ENCODE data around the gene OSM.
A peak's percentile ranks its signal among the peaks of the same experiment; 100 is the strongest.

OSM gene

DNA sequence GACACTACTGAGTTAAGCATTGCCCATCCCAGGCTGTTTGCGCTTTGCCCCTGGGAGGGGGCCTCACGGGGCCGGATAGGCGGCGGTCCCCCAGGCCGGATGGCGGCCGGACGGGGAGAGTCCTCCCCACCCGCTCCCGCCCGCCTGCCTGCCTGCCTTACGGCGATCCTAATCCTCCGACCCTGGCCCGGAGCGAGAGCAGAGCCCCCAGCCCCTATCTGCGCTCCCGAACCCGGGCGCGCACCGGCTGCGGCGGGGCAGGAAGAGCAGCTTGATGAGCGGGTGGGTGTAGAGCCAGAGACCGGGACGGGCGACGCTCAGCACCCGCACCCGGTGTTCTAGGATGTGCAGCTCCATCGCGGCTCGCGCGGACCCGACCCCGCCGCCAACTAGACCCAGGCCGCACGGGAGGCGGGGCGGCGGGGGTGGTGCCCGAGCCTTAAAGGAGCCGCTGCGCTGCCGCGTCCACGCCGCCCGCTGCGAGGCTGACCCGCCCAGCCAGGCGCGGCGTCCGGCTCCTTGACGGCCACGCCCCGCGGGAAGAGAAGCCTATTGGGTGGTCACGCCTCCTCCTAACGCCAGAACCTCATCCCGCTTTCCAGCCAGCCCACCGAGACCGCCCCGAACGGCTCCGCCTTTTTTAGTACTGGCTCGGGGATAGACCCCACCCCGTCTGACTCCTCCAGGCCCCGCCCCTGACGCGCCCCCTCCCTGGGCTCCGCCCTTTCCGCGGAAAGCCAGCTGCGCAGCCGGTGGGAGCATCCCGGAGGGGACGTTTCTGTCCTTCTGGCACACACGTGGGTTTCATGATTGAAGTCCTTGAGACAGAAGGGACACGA is 22.7 kb upstream of the OSM start, which contains the start of gene CASTOR1 (continued):
- no peak for TF ChIP-seq ZNF146 (tag by site-specific recombination; IDR thresholded peaks at IDR 0.05)
- no peak for TF ChIP-seq ZNF10 (tag by site-specific recombination; IDR thresholded peaks at IDR 0.05)
- TF ChIP-seq ZNF610 (tag by site-specific recombination; IDR thresholded peaks at IDR 0.05; ENCODE audit: borderline replicate concordance) = no peak
- TF ChIP-seq KLF9 (tag by site-specific recombination; IDR thresholded peaks at IDR 0.05; ENCODE audit: low read depth) = peak; percentile 96
- no peak for TF ChIP-seq ZNF221 (tag by site-specific recombination; IDR thresholded peaks at IDR 0.05; ENCODE audit: borderline replicate concordance)
- TF ChIP-seq ZNF658 (tag by site-specific recombination; IDR thresholded peaks at IDR 0.05) = no peak
- TF ChIP-seq ZBTB8A (tag by site-specific recombination; IDR thresholded peaks at IDR 0.05) = peak; percentile 56
- no peak for TF ChIP-seq MZF1 (tag by site-specific recombination; IDR thresholded peaks at IDR 0.05; ENCODE audit: borderline replicate concordance)
- peak; percentile 99 for TF ChIP-seq KLF10 (tag by site-specific recombination; IDR thresholded peaks at IDR 0.05)
- no peak for TF ChIP-seq ZNF776 (tag by site-specific recombination; IDR thresholded peaks at IDR 0.05; ENCODE audit: borderline replicate concordance)
- no peak for TF ChIP-seq ZBTB1 (tag by site-specific recombination; IDR thresholded peaks at IDR 0.05)
- TF ChIP-seq, protein P1, sequence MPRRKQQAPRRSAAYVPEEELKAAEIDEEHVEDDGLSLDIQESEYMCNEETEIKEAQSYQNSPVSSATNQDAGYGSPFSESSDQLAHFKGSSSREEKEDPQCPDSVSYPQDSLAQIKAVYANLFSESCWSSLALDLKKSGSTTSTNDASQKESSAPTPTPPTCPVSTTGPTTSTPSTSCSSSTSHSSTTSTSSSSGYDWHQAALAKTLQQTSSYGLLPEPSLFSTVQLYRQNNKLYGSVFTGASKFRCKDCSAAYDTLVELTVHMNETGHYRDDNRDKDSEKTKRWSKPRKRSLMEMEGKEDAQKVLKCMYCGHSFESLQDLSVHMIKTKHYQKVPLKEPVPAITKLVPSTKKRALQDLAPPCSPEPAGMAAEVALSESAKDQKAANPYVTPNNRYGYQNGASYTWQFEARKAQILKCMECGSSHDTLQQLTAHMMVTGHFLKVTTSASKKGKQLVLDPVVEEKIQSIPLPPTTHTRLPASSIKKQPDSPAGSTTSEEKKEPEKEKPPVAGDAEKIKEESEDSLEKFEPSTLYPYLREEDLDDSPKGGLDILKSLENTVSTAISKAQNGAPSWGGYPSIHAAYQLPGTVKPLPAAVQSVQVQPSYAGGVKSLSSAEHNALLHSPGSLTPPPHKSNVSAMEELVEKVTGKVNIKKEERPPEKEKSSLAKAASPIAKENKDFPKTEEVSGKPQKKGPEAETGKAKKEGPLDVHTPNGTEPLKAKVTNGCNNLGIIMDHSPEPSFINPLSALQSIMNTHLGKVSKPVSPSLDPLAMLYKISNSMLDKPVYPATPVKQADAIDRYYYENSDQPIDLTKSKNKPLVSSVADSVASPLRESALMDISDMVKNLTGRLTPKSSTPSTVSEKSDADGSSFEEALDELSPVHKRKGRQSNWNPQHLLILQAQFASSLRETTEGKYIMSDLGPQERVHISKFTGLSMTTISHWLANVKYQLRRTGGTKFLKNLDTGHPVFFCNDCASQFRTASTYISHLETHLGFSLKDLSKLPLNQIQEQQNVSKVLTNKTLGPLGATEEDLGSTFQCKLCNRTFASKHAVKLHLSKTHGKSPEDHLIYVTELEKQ (tag by site-specific recombination; IDR thresholded peaks at IDR 0.05; ENCODE audit: borderline replicate concordance) = no peak
- TF ChIP-seq OSR2 (tag by site-specific recombination; IDR thresholded peaks at IDR 0.05) = no peak
- TF ChIP-seq, protein P2, sequence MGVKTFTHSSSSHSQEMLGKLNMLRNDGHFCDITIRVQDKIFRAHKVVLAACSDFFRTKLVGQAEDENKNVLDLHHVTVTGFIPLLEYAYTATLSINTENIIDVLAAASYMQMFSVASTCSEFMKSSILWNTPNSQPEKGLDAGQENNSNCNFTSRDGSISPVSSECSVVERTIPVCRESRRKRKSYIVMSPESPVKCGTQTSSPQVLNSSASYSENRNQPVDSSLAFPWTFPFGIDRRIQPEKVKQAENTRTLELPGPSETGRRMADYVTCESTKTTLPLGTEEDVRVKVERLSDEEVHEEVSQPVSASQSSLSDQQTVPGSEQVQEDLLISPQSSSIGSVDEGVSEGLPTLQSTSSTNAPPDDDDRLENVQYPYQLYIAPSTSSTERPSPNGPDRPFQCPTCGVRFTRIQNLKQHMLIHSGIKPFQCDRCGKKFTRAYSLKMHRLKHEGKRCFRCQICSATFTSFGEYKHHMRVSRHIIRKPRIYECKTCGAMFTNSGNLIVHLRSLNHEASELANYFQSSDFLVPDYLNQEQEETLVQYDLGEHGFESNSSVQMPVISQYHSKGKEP (tag by site-specific recombination; IDR thresholded peaks at IDR 0.05) = no peak
- no peak for TF ChIP-seq HOXD13 (CRISPR knock-in tag; IDR thresholded peaks at IDR 0.05; ENCODE audit: borderline replicate concordance)
- TF ChIP-seq ZBTB20 (tag by site-specific recombination; IDR thresholded peaks at IDR 0.05) = peak; percentile 10; the same call in 1 of the 2 replicates
- peak; percentile 31; the same call in 1 of the 2 replicates for TF ChIP-seq ZNF561 (tag by site-specific recombination; IDR thresholded peaks at IDR 0.05; ENCODE audit: borderline replicate concordance)
- TF ChIP-seq YY1 (tag by site-specific recombination; IDR thresholded peaks at IDR 0.05) = no peak
- no peak; the same call in 1 of the 2 replicates for TF ChIP-seq BCL11B (tag by site-specific recombination; IDR thresholded peaks at IDR 0.05; ENCODE audit: low read depth)
- no peak for TF ChIP-seq SALL2 (tag by site-specific recombination; IDR thresholded peaks at IDR 0.05; ENCODE audit: borderline replicate concordance)
- TF ChIP-seq ZNF548 (tag by site-specific recombination; IDR thresholded peaks at IDR 0.05) = no peak
- TF ChIP-seq, protein P3, sequence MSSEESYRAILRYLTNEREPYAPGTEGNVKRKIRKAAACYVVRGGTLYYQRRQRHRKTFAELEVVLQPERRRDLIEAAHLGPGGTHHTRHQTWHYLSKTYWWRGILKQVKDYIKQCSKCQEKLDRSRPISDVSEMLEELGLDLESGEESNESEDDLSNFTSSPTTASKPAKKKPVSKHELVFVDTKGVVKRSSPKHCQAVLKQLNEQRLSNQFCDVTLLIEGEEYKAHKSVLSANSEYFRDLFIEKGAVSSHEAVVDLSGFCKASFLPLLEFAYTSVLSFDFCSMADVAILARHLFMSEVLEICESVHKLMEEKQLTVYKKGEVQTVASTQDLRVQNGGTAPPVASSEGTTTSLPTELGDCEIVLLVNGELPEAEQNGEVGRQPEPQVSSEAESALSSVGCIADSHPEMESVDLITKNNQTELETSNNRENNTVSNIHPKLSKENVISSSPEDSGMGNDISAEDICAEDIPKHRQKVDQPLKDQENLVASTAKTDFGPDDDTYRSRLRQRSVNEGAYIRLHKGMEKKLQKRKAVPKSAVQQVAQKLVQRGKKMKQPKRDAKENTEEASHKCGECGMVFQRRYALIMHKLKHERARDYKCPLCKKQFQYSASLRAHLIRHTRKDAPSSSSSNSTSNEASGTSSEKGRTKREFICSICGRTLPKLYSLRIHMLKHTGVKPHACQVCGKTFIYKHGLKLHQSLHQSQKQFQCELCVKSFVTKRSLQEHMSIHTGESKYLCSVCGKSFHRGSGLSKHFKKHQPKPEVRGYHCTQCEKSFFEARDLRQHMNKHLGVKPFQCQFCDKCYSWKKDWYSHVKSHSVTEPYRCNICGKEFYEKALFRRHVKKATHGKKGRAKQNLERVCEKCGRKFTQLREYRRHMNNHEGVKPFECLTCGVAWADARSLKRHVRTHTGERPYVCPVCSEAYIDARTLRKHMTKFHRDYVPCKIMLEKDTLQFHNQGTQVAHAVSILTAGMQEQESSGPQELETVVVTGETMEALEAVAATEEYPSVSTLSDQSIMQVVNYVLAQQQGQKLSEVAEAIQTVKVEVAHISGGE (tag by site-specific recombination; conservative IDR thresholded peaks at IDR 0.05; ENCODE audit: low read depth) = no peak
- TF ChIP-seq, protein P4, sequence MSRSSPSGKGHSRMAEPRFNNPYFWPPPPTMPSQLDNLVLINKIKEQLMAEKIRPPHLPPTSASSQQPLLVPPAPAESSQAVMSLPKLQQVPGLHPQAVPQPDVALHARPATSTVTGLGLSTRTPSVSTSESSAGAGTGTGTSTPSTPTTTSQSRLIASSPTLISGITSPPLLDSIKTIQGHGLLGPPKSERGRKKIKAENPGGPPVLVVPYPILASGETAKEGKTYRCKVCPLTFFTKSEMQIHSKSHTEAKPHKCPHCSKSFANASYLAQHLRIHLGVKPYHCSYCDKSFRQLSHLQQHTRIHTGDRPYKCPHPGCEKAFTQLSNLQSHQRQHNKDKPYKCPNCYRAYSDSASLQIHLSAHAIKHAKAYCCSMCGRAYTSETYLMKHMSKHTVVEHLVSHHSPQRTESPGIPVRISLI (tag by site-specific recombination; IDR thresholded peaks at IDR 0.05) = no peak
- TF ChIP-seq ZNF514 (tag by site-specific recombination; IDR thresholded peaks at IDR 0.05) = no peak
- peak; percentile 96 for TF ChIP-seq KLF8 (tag by site-specific recombination; IDR thresholded peaks at IDR 0.05)
- TF ChIP-seq ZFP3 (tag by site-specific recombination; IDR thresholded peaks at IDR 0.05; ENCODE audit: low read depth) = no peak
- no peak for TF ChIP-seq ZNF596 (tag by site-specific recombination; IDR thresholded peaks at IDR 0.05)
- no peak for TF ChIP-seq ZNF404 (tag by site-specific recombination; IDR thresholded peaks at IDR 0.05)
